ENCODE measurements around the gene TTLL11. TPM values are rescaled to one million over a fixed set of nuclear protein-coding genes. Genes with fewer than 3 reads are reported as not detected.

Gene TTLL11
- total and polyA plus RNA-seq, 2 of the 8 experiments (the other 6 are each of a cell fraction or from before 2014, with no cell fraction given): 0.56 to 0.80 TPM

GRCh38 chr9:121811140-121811539 lies 282.0 kb downstream of the TTLL11 start (continued):
- TF ChIP-seq CHD7 (IDR thresholded peaks at IDR 0.05; ENCODE audit: insufficient replicate concordance, low read length): no peak
- TF ChIP-seq SP4 (IDR thresholded peaks at IDR 0.05; ENCODE audit: low read length): no peak
- no peak for TF ChIP-seq RNF2 (IDR thresholded peaks at IDR 0.05; ENCODE audit: borderline replicate concordance, low read depth, low read length, missing control alignments, poor library complexity, severe bottlenecking)
- TF ChIP-seq FOSL1 (IDR thresholded peaks at IDR 0.05; ENCODE audit: insufficient read depth, low read depth, low read length): no peak
- no peak for TF ChIP-seq E2F6 (IDR thresholded peaks at IDR 0.05)
- no peak for TF ChIP-seq POLR2AphosphoS5 (IDR thresholded peaks at IDR 0.05; ENCODE audit: low read depth, low read length)
- TF ChIP-seq ZNF274 (IDR thresholded peaks at IDR 0.05; ENCODE audit: borderline replicate concordance, extremely low read depth, low read length): no peak
- TF ChIP-seq JUND (IDR thresholded peaks at IDR 0.05; ENCODE audit: low read length): no peak
- TF ChIP-seq BCL11A (IDR thresholded peaks at IDR 0.05; ENCODE audit: low read depth in 2 of 2, low read length in 2 of 2): no peak
- TF ChIP-seq JUN (IDR thresholded peaks at IDR 0.05; ENCODE audit: low read depth, low read length): no peak
- TF ChIP-seq TBP (IDR thresholded peaks at IDR 0.05; ENCODE audit: low read depth, low read length): no peak
- no peak for TF ChIP-seq TAF1 (IDR thresholded peaks at IDR 0.05; ENCODE audit: low read depth, low read length)

All from H1 (cell line).